Measurements from ENCODE around the gene CYTH3. TPM values are rescaled to one million over a fixed set of nuclear protein-coding genes. Genes with fewer than 3 reads are reported as not detected.

Gene CYTH3
- total RNA-seq, 1 experiment from 2014 or later = 15.1 TPM

GRCh38 chr7:6139189-6139996 is 133.0 kb downstream of the CYTH3 start:
- no peak for DNase-seq (ENCODE audit: low spot score)
- in situ Hi-C loops (cut with HindIII; ENCODE audit: low sequenced_read_pairs) = no loop called here

- in situ Hi-C loops (cut with HindIII; ENCODE audit: low sequenced_read_pairs) = no loop called here
- DNase-seq (ENCODE audit: low spot score) = no peak
Observed at GRCh38 chr7:6136475-6136874, 135.9 kb downstream of the CYTH3 start.

GRCh38 chr7:6133249-6133648 is 139.2 kb downstream of the CYTH3 start:
- DNase-seq (ENCODE audit: low spot score) = no peak
- in situ Hi-C loops (cut with HindIII; ENCODE audit: low sequenced_read_pairs) = no loop called here

GRCh38 chr7:6130007-6130587 is 142.3 kb downstream of the CYTH3 start:
- in situ Hi-C loops (cut with HindIII; ENCODE audit: low sequenced_read_pairs) = no loop called here
- no peak for DNase-seq (ENCODE audit: low spot score)

- in situ Hi-C loops (cut with HindIII; ENCODE audit: low sequenced_read_pairs) = no loop called here
- no peak for DNase-seq (ENCODE audit: low spot score)
Observed at GRCh38 chr7:6128205-6128604, 144.2 kb downstream of the CYTH3 start.

- DNase-seq (ENCODE audit: low spot score) = no peak
- in situ Hi-C loops (cut with HindIII; ENCODE audit: low sequenced_read_pairs) = no loop called here
Observed at GRCh38 chr7:6127110-6127490, 145.3 kb downstream of the CYTH3 start.

GRCh38 chr7:6123843-6124242 is 148.6 kb downstream of the CYTH3 start:
- in situ Hi-C loops (cut with HindIII; ENCODE audit: low sequenced_read_pairs) = no loop called here
- no peak for DNase-seq (ENCODE audit: low spot score)

GRCh38 chr7:6121141-6121540 is 151.3 kb downstream of the CYTH3 start:
- in situ Hi-C loops (cut with HindIII; ENCODE audit: low sequenced_read_pairs) = no loop called here
- DNase-seq (ENCODE audit: low spot score) = no peak

GRCh38 chr7:6117533-6117932 is 154.9 kb downstream of the CYTH3 start:
- no peak for DNase-seq (ENCODE audit: low spot score)
- in situ Hi-C loops (cut with HindIII; ENCODE audit: low sequenced_read_pairs) = no loop called here

- in situ Hi-C loops (cut with HindIII; ENCODE audit: low sequenced_read_pairs) = no loop called here
- DNase-seq (ENCODE audit: low spot score) = no peak
Observed at GRCh38 chr7:6116211-6116610, 156.2 kb downstream of the CYTH3 start.

Other genes with a start within 250 kb of the CYTH3 start
- gene ANKRD61, start 241.2 kb downstream of the CYTH3 start, total RNA-seq (2014; rRNA removed; shearing (Covaris generic)) = 0.54 TPM in 1 of 2 replicates, not detected in the other
- 76.6 and 111 TPM in 2 replicates for gene EIF2AK1, start 213.4 kb downstream of the CYTH3 start, total RNA-seq (2014; rRNA removed; shearing (Covaris generic))
- gene USP42, start 167.7 kb downstream of the CYTH3 start, total RNA-seq (2014; rRNA removed; shearing (Covaris generic)) = 5.2 and 8.9 TPM in 2 replicates
- gene FAM220A, start 76.3 kb upstream of the CYTH3 start, total RNA-seq (2014; rRNA removed; shearing (Covaris generic)) = 16.5 and 29.0 TPM in 2 replicates
- gene RAC1, start 101.9 kb upstream of the CYTH3 start, total RNA-seq (2014; rRNA removed; shearing (Covaris generic)) = 13.2 and 23.9 TPM in 2 replicates
- gene DAGLB, start 175.3 kb upstream of the CYTH3 start, total RNA-seq (2014; rRNA removed; shearing (Covaris generic)) = 7.8 and 8.7 TPM in 2 replicates
- 74.5 and 105 TPM in 2 replicates for gene KDELR2, start 211.5 kb upstream of the CYTH3 start, total RNA-seq (2014; rRNA removed; shearing (Covaris generic))